T-cell (primary cell): Measurements from ENCODE around the gene LEMD1. TPM values are rescaled to one million over a fixed set of nuclear protein-coding genes. Genes with fewer than 3 reads are reported as not detected.

Experiments used
- ATAC-seq, 4 experiments: fragments of 200-7000 bp in 3 of 4; fragments of 150-1000 bp in 1 of 4; cut with Tn5 transposase; replicated peaks in 1 of 4; 1 replicate in 3 of 4; 2 replicates in 1 of 4; pipeline ENCODE4 v1.10.0; 2021; ENCODE audit warnings: moderate library complexity in 3 of 4, mild to moderate bottlenecking in 2 of 4, moderate number of reproducible peaks in 1 of 4
- CTCF ChIA-PET, 2 donors: fragments of 300-600 bp; sonication (Branson Sonifier 250); formaldehyde crosslinking; loops; one replicate each; lab custom pipeline; 2022; ENCODE audit warnings: antibody characterized with exemption in 2 of 2; lab: Charles Lee
- POLR2A ChIA-PET, 2 donors: fragments of 300-600 bp; sonication (Branson Sonifier 250); formaldehyde crosslinking; loops; one replicate each; lab custom pipeline; 2022; ENCODE audit warnings: antibody characterized with exemption in 2 of 2; lab: Charles Lee
- DNase-seq, 35 experiments: peaks; one replicate each; pipeline versions ENCODE4 v3.0.0 to v3.0.0-alpha.2; 2013 to 2023
- H3K27ac ChIP-seq: one replicate; pipeline ENCODE4 v1.5.1; 2013; ENCODE audit warnings: low read length
- H3K27me3 ChIP-seq, 2 experiments: replicated peaks in 1 of 2; 1 replicate in 1 of 2; 2 replicates in 1 of 2; pipeline versions ENCODE4 v1.6.1 to v1.7.0; 2013; ENCODE audit warnings: low read length in 1 of 2, mixed read lengths in 1 of 2; ENCODE audit not compliant: control insufficient read depth in 2 of 2, insufficient read depth in 2 of 2; ENCODE audit errors: extremely low read depth in 1 of 2
- H3K36me3 ChIP-seq, 2 donors: 1 replicate in 1 of 2; 2 replicates in 1 of 2; pipeline versions ENCODE4 v1.6.1 to v1.7.0; 2013; ENCODE audit warnings: low read length in 1 of 2; ENCODE audit not compliant: control insufficient read depth in 2 of 2, insufficient read depth in 1 of 2; ENCODE audit errors: extremely low read depth in 1 of 2
- H3K4me1 ChIP-seq, 2 experiments: 1 replicate in 1 of 2; 2 replicates in 1 of 2; pipeline versions ENCODE4 v1.6.1 to v1.7.0; 2013; ENCODE audit warnings: low read length in 2 of 2, mixed read lengths in 1 of 2; ENCODE audit not compliant: insufficient read depth in 2 of 2, control insufficient read depth in 1 of 2; ENCODE audit errors: extremely low read depth in 1 of 2
- H3K4me3 ChIP-seq, 2 donors: 1 replicate in 1 of 2; 2 replicates in 1 of 2; pipeline versions ENCODE4 v1.5.1 to v1.7.0; 2013; ENCODE audit warnings: mild to moderate bottlenecking in 2 of 2, low read length in 1 of 2, moderate library complexity in 1 of 2; ENCODE audit not compliant: control insufficient read depth in 1 of 2; ENCODE audit errors: extremely low read depth in 1 of 2
- H3K9me3 ChIP-seq: 2 replicates; pipeline ENCODE4 v1.7.0; 2013
- H3K27ac Mint-ChIP-seq, 2 donors: one replicate each; pipeline ENCODE4 v1.8.0; 2020 to 2021; ENCODE audit warnings: mild to moderate bottlenecking in 2 of 2, mixed read lengths in 2 of 2
- H3K27me3 Mint-ChIP-seq, 2 donors: one replicate each; pipeline ENCODE4 v1.8.0; 2021 to 2022; ENCODE audit warnings: mixed read lengths in 2 of 2
- H3K36me3 Mint-ChIP-seq: one replicate; pipeline ENCODE4 v1.8.0; 2021; ENCODE audit warnings: mixed read lengths
- H3K4me1 Mint-ChIP-seq, 3 donors: one replicate each; pipeline ENCODE4 v1.8.0; 2020 to 2022; ENCODE audit warnings: mixed read lengths in 3 of 3, mild to moderate bottlenecking in 1 of 3
- H3K4me3 Mint-ChIP-seq, 3 donors: one replicate each; pipeline ENCODE4 v1.8.0; 2020 to 2022; ENCODE audit warnings: mild to moderate bottlenecking in 3 of 3, mixed read lengths in 3 of 3, moderate library complexity in 3 of 3
- H3K9me3 Mint-ChIP-seq, 3 donors: one replicate each; pipeline ENCODE4 v1.8.0; 2020 to 2022; ENCODE audit warnings: mixed read lengths in 3 of 3
- WGBS: methylation state at CpG from one replicate; pipeline ENCODE4 v1.1.5; 2013; ENCODE audit warnings: missing lambda C conversion rate; ENCODE audit not compliant: insufficient coverage; 5-methylcytosine and 5-hydroxymethylcytosine counted together
- total RNA-seq, 35 experiments: library from RNA in 6 of 35; stranded (reverse) in 6 of 35; fragments of 120-200 nt in 1 of 35; gene quantifications; one replicate each; pipeline versions ENCODE4 v1.2.1 to v1.2.4 and lab custom pipeline; 2013 to 2026

LEMD1 gene
- total RNA-seq, 5 donors from 2014 or later (not counting 1 experiment from before 2014, with no cell fraction given) = 0.69 to 0.98 TPM; not detected in 3

- Mint-ChIP-seq H3K27ac (peak overlapping the region in 1 of 2 donors; percentile 48), H3K4me3 (peak overlapping the region; percentile 55 to 75 (median 67)), H3K36me3 (no peaks in the 10 kb centered on the region), H3K9me3 (no peaks in the 10 kb centered on the region), H3K27me3 (peaks cover 46 to 51% of the 10 kb centered on the region in 2 donors), H3K4me1 (peaks cover 11 to 15% (median 13%) of the 10 kb centered on the region in 3 donors)
- no peaks in the 10 kb centered on the region for H3K9me3 ChIP-seq
- 9% methylated on average over 50 of the region's 59 CpGs for WGBS
- no peak overlapping the region for H3K27ac ChIP-seq
- ChIA-PET CTCF (no interaction called here), POLR2A (no interaction called here)
- DNase-seq (peak in 32 of 35 experiments; percentile 11 to 56 (median 34)), ATAC-seq (peak; percentile 83 to 90 (median 86))
- peaks cover 0 to 21% of the 10 kb centered on the region in 2 experiments for H3K4me1 ChIP-seq
- peaks cover 0 to 47% of the 10 kb centered on the region in 2 experiments for H3K27me3 ChIP-seq
- peak overlapping the region; percentile 34 to 46 for H3K4me3 ChIP-seq
- H3K36me3 ChIP-seq = no peaks in the 10 kb centered on the region
Observed at GRCh38 chr1:205344066-205344928, 77.6 kb downstream of the LEMD1 start.

- peak overlapping the region in 1 of 3 donors; percentile 75 for H3K4me3 Mint-ChIP-seq
- DNase-seq (peak in 5 of 35 experiments; percentile 13 to 26 (median 15)), ATAC-seq (peak; percentile 7 to 41 (median 34))
Observed at GRCh38 chr1:205343431-205344065, 78.3 kb downstream of the LEMD1 start.

GRCh38 chr1:205342986-205343385 is 78.9 kb downstream of the LEMD1 start:
- ChIA-PET CTCF (no interaction called here), POLR2A (no interaction called here)
- Mint-ChIP-seq H3K4me3 (peak overlapping the region in 1 of 3 donors; percentile 68), H3K36me3 (no peaks in the 10 kb centered on the region), H3K9me3 (no peaks in the 10 kb centered on the region), H3K27me3 (peaks cover 44 to 48% of the 10 kb centered on the region in 2 donors), H3K27ac (no peak overlapping the region), H3K4me1 (peaks cover 11 to 15% (median 13%) of the 10 kb centered on the region in 3 donors)
- Histone ChIP-seq H3K36me3 (no peaks in the 10 kb centered on the region), H3K27me3 (peaks cover 0 to 42% of the 10 kb centered on the region in 2 experiments), H3K4me1 (peaks cover 0 to 21% of the 10 kb centered on the region in 2 experiments), H3K4me3 (peak overlapping the region in 1 of 2 donors; percentile 45), H3K9me3 (no peaks in the 10 kb centered on the region), H3K27ac (no peak overlapping the region)
- ATAC-seq = no peak
- WGBS = 40% methylated on average over 10 of the region's 12 CpGs
- no peak for DNase-seq

More at GRCh38 chr1:205343431-205344065, 78.3 kb downstream of the LEMD1 start:
- H3K4me1 ChIP-seq = peaks cover 0 to 21% of the 10 kb centered on the region in 2 experiments
- Mint-ChIP-seq H3K27me3 (peaks cover 47 to 50% of the 10 kb centered on the region in 2 donors), H3K27ac (no peak overlapping the region), H3K9me3 (no peaks in the 10 kb centered on the region), H3K36me3 (no peaks in the 10 kb centered on the region), H3K4me1 (peaks cover 11 to 15% (median 13%) of the 10 kb centered on the region in 3 donors)
- 7% methylated on average over 63 of the region's 63 CpGs for WGBS
- H3K36me3 ChIP-seq = no peaks in the 10 kb centered on the region
- peak overlapping the region; percentile 15 to 45 for H3K4me3 ChIP-seq
- POLR2A ChIA-PET = no interaction called here
- no peak overlapping the region for H3K27ac ChIP-seq
- peaks cover 0 to 42% of the 10 kb centered on the region in 2 experiments for H3K27me3 ChIP-seq
- CTCF ChIA-PET = no interaction called here
- no peaks in the 10 kb centered on the region for H3K9me3 ChIP-seq

GRCh38 chr1:205340676-205341075 is 81.2 kb downstream of the LEMD1 start:
- no peak for ATAC-seq
- peaks cover 11 to 15% (median 13%) of the 10 kb centered on the region in 3 donors for H3K4me1 Mint-ChIP-seq
- no peak for DNase-seq
- no peak overlapping the region for H3K27ac Mint-ChIP-seq
- no peaks in the 10 kb centered on the region for H3K9me3 Mint-ChIP-seq
- Histone ChIP-seq H3K27me3 (peaks cover 0 to 35% of the 10 kb centered on the region in 2 experiments), H3K36me3 (no peaks in the 10 kb centered on the region), H3K27ac (no peak overlapping the region), H3K4me3 (no peak overlapping the region), H3K4me1 (peaks cover 0 to 23% of the 10 kb centered on the region in 2 experiments), H3K9me3 (no peaks in the 10 kb centered on the region)
- ChIA-PET POLR2A (no interaction called here), CTCF (interaction anchor here in 1 of 2 donors (0.7 kb wide), 1 partner anchor 145 kb away, joined by 3 read pairs; no protein-coding TSS in a partner anchor)
- WGBS = 100% methylated on average over 1 of the region's 1 CpG
- no peaks in the 10 kb centered on the region for H3K36me3 Mint-ChIP-seq
- H3K4me3 Mint-ChIP-seq = no peak overlapping the region
- H3K27me3 Mint-ChIP-seq = peaks cover 29 to 30% of the 10 kb centered on the region in 2 donors

GRCh38 chr1:205339717-205340116 is 82.1 kb downstream of the LEMD1 start:
- H3K9me3 Mint-ChIP-seq = no peaks in the 10 kb centered on the region
- CTCF ChIA-PET = interaction anchor here in 1 of 2 donors (0.5 to 1.4 kb wide), 2 partner anchors 11 to 17 kb away, joined by 3 to 4 read pairs; no protein-coding TSS in a partner anchor
- Histone ChIP-seq H3K9me3 (no peaks in the 10 kb centered on the region), H3K36me3 (no peaks in the 10 kb centered on the region), H3K27me3 (peaks cover 0 to 30% of the 10 kb centered on the region in 2 experiments), H3K4me3 (no peak overlapping the region), H3K27ac (no peak overlapping the region), H3K4me1 (peaks cover 0 to 23% of the 10 kb centered on the region in 2 experiments)
- no peaks in the 10 kb centered on the region for H3K36me3 Mint-ChIP-seq
- ATAC-seq = no peak
- WGBS = no CpG with 5 or more reads among the region's 4 CpGs
- H3K27me3 Mint-ChIP-seq = peaks cover 20 to 21% of the 10 kb centered on the region in 2 donors
- peaks cover 12 to 14% (median 13%) of the 10 kb centered on the region in 3 donors for H3K4me1 Mint-ChIP-seq
- H3K4me3 Mint-ChIP-seq = no peak overlapping the region
- POLR2A ChIA-PET = no interaction called here
- no peak overlapping the region for H3K27ac Mint-ChIP-seq
- no peak for DNase-seq

- DNase-seq = no peak
- Histone ChIP-seq H3K4me3 (no peak overlapping the region), H3K36me3 (no peaks in the 10 kb centered on the region), H3K9me3 (no peaks in the 10 kb centered on the region), H3K4me1 (peaks cover 0 to 18% of the 10 kb centered on the region in 2 experiments), H3K27me3 (peaks cover 0 to 25% of the 10 kb centered on the region in 2 experiments), H3K27ac (no peak overlapping the region)
- Mint-ChIP-seq H3K4me3 (no peak overlapping the region), H3K27ac (no peak overlapping the region), H3K27me3 (peaks cover 15 to 16% of the 10 kb centered on the region in 2 donors), H3K36me3 (no peaks in the 10 kb centered on the region), H3K9me3 (no peaks in the 10 kb centered on the region), H3K4me1 (peaks cover 7 to 9% (median 8%) of the 10 kb centered on the region in 3 donors)
- ATAC-seq = no peak
- ChIA-PET POLR2A (no interaction called here), CTCF (interaction anchor here in 1 of 2 donors (0.5 to 1.4 kb wide), 3 partner anchors 11 to 16 kb away, joined by 3 to 4 read pairs (median 4); no protein-coding TSS in a partner anchor)
- 85% methylated on average over 16 of the region's 21 CpGs for WGBS
Observed at GRCh38 chr1:205339197-205339702, 82.6 kb downstream of the LEMD1 start.
